MCF 10A (cell line): Measurements from ENCODE around the gene PTGIS. TPM values are rescaled to one million over a fixed set of nuclear protein-coding genes. Genes with fewer than 3 reads are reported as not detected.
A peak's percentile ranks its signal among the peaks of the same experiment; 100 is the strongest.

ENCODE experiments used
- BruUV-seq: library from RNA; stranded (reverse); fragments of 400-500 nt; replicated peaks from 2 replicates; lab custom pipeline; 2021; lab: Mats Ljungman, UMichigan
- CTCF ChIA-PET: fragments of 300-600 bp; sonication (Branson Sonifier 250); formaldehyde crosslinking; extraction: SDS; loops from one replicate; lab custom pipeline; 2021; ENCODE audit warnings: antibody characterized with exemption, inconsistent platforms; lab: Yijun Ruan, JAX
- POLR2A ChIA-PET: fragments of 300-600, 350-650 bp; sonication (Branson Sonifier 250); formaldehyde crosslinking; extraction: SDS; loops from one replicate; lab custom pipeline; 2020; ENCODE audit warnings: antibody characterized with exemption, inconsistent platforms; lab: Yijun Ruan, JAX
- DNase-seq: peaks from one replicate; pipeline ENCODE4 v3.0.0-alpha.2; 2018; ENCODE audit not compliant: unreplicated experiment
- H3K27ac Mint-ChIP-seq: one replicate; pipeline ENCODE4 v1.8.0; 2022; ENCODE audit warnings: mild to moderate bottlenecking, low read depth, mixed read lengths; ENCODE audit not compliant: unreplicated experiment
- H3K27me3 Mint-ChIP-seq: one replicate; pipeline ENCODE4 v1.8.0; 2022; ENCODE audit warnings: mixed read lengths; ENCODE audit not compliant: insufficient read depth, unreplicated experiment
- H3K36me3 Mint-ChIP-seq: one replicate; pipeline ENCODE4 v1.8.0; 2022; ENCODE audit warnings: mild to moderate bottlenecking, moderate library complexity, mixed read lengths; ENCODE audit not compliant: insufficient read depth, unreplicated experiment
- H3K4me1 Mint-ChIP-seq: one replicate; pipeline ENCODE4 v1.8.0; 2022; ENCODE audit warnings: mixed read lengths; ENCODE audit not compliant: insufficient read depth, unreplicated experiment
- H3K4me3 Mint-ChIP-seq: one replicate; pipeline ENCODE4 v1.8.0; 2022; ENCODE audit warnings: mild to moderate bottlenecking, moderate library complexity, mixed read lengths; ENCODE audit not compliant: unreplicated experiment
- H3K9me3 Mint-ChIP-seq: one replicate; pipeline ENCODE4 v1.8.0; 2022; ENCODE audit warnings: mixed read lengths; ENCODE audit not compliant: unreplicated experiment
- intact Hi-C: fragments of 100-400 bp; cut with micrococcal nuclease; formaldehyde crosslinking; loops from 2 replicates; pipeline ENCODE4 v1.14.1; 2022
- total RNA-seq: library from RNA; stranded (reverse); gene quantifications from 2 replicates; pipeline ENCODE4 v1.2.3, GENCODE V29; 2022
- TF ChIP-seq, protein P1 (sequence below): fragments of 200-600 bp; IDR thresholded peaks from one replicate; pipeline ENCODE4 v1.8.0; 2022; ENCODE audit warnings: antibody characterized with exemption, mild to moderate bottlenecking; ENCODE audit not compliant: unreplicated experiment

The PTGIS gene
- total RNA-seq, 1 experiment from 2014 or later: not detected

DNA sequence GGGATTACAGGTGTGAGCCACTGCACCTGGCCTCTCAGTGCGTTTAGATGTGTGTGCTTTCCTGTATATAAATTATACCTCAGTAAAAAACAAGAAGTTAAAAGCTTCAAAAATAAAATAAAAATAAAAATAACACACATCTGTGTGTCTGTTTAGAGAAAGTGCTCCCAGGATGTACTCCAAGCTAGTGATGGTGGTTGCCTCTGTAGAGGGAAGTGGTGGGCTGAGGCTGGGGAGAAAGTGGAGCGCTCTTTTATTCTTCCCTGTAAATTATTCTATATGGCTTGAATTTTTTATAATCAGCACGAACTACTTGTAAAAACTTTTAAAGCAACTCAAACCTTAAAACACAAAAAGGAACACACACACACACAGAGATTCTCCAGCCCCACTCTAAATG lies 29.0 kb downstream of the PTGIS start:
- POLR2A ChIA-PET: interaction anchor here (0.7 kb wide), 1 partner anchor 32 kb away, joined by 3 read pairs; no protein-coding TSS in a partner anchor
- intact Hi-C loops: no loop called here
- no peak overlapping the region for H3K27ac Mint-ChIP-seq
- no peak for DNase-seq
- CTCF ChIA-PET: interaction anchor here (0.6 to 23.9 kb wide), 13 partner anchors 18 to 361 kb away, joined by 3 to 411 read pairs (median 4); no protein-coding TSS in a partner anchor
- no peaks in the 10 kb centered on the region for H3K9me3 Mint-ChIP-seq
- TF ChIP-seq, protein P1, sequence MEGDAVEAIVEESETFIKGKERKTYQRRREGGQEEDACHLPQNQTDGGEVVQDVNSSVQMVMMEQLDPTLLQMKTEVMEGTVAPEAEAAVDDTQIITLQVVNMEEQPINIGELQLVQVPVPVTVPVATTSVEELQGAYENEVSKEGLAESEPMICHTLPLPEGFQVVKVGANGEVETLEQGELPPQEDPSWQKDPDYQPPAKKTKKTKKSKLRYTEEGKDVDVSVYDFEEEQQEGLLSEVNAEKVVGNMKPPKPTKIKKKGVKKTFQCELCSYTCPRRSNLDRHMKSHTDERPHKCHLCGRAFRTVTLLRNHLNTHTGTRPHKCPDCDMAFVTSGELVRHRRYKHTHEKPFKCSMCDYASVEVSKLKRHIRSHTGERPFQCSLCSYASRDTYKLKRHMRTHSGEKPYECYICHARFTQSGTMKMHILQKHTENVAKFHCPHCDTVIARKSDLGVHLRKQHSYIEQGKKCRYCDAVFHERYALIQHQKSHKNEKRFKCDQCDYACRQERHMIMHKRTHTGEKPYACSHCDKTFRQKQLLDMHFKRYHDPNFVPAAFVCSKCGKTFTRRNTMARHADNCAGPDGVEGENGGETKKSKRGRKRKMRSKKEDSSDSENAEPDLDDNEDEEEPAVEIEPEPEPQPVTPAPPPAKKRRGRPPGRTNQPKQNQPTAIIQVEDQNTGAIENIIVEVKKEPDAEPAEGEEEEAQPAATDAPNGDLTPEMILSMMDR: no peak
- no peaks in the 10 kb centered on the region for H3K27me3 Mint-ChIP-seq
- H3K4me1 Mint-ChIP-seq: no peaks in the 10 kb centered on the region
- H3K36me3 Mint-ChIP-seq: no peaks in the 10 kb centered on the region
- H3K4me3 Mint-ChIP-seq: no peak overlapping the region
- BruUV-seq: no TSS peak

DNA sequence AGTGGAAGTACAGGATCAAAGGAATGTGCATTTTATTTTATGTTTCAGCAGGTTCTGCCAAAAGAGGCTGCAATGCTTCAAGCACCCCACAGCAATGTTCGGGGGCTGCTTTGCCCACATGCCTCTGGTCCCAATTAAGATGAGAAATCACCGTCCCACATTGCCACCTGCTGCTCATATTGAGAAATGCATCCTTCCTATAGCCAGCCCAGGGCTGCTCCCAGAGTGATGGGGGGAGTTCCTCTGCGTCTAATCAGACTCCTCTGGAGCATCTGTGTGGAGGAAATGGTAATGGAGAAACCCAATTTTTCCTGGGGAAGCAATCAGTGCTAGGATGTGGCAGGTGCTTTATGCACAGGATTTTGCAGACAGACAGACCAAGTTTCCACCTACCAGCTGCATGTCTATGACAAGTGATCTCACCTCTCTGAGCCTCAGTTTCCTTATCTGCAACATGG lies 33.7 kb downstream of the PTGIS start:
- peak; percentile 74 for DNase-seq
- Mint-ChIP-seq H3K27ac (no peak overlapping the region), H3K27me3 (no peaks in the 10 kb centered on the region), H3K9me3 (no peaks in the 10 kb centered on the region), H3K4me1 (peaks cover 4% of the 10 kb centered on the region), H3K36me3 (no peaks in the 10 kb centered on the region), H3K4me3 (no peak overlapping the region)
- TF ChIP-seq, protein P1: peak; percentile 87
- ChIA-PET POLR2A (interaction anchor here (0.6 to 1.9 kb wide), 4 partner anchors 67 to 220 kb away, joined by 3 to 6 read pairs (median 3); no protein-coding TSS in a partner anchor), CTCF (interaction anchor here (0.6 to 3.0 kb wide), 40 partner anchors 9 to 401 kb away, joined by 3 to 55 read pairs (median 4); no protein-coding TSS in a partner anchor)
- BruUV-seq: no TSS peak
- intact Hi-C loops: loop anchor here (1.0 kb wide), 3 partner anchors 50 to 288 kb away; no protein-coding TSS in a partner anchor

DNA sequence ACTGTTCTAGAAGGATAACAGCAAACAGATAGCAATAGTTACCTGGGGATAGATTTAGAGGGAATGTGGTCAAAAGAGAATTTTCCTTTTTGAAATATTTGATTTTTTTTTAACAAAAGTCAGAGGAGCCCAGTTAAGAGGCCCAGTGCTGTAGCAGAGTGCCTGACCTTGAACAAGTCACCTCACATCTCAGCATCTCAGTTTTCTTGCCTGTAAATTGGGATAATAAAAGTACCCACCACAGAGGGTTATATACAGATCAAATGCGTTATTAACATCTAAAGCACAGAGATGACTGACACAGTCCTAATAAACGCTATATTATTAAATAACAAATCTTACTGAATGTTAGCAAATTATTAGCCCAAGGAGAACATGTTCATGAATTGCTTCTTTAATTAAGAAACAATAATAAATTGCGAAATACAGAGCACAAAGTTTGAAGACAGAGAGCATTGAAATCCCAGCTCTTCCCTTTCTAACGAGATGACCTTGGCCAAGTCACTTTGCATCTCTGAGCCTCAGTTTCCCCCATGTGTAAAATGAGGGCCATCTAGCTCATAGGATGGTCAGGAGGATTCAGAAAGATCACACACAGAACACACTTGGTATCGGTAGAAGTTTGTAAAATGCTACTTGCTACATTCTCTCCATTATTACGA lies 35.5 kb downstream of the PTGIS start:
- H3K9me3 Mint-ChIP-seq: no peaks in the 10 kb centered on the region
- no peak overlapping the region for H3K4me3 Mint-ChIP-seq
- POLR2A ChIA-PET: no interaction called here
- no peak for DNase-seq
- TF ChIP-seq, protein P1: no peak
- H3K27me3 Mint-ChIP-seq: no peaks in the 10 kb centered on the region
- no TSS peak for BruUV-seq
- CTCF ChIA-PET: interaction anchor here (0.6 to 3.0 kb wide), 12 partner anchors 12 to 209 kb away, joined by 3 to 55 read pairs (median 6); no protein-coding TSS in a partner anchor
- intact Hi-C loops: no loop called here
- H3K4me1 Mint-ChIP-seq: peaks cover 8% of the 10 kb centered on the region
- no peak overlapping the region for H3K27ac Mint-ChIP-seq
- no peaks in the 10 kb centered on the region for H3K36me3 Mint-ChIP-seq

DNA sequence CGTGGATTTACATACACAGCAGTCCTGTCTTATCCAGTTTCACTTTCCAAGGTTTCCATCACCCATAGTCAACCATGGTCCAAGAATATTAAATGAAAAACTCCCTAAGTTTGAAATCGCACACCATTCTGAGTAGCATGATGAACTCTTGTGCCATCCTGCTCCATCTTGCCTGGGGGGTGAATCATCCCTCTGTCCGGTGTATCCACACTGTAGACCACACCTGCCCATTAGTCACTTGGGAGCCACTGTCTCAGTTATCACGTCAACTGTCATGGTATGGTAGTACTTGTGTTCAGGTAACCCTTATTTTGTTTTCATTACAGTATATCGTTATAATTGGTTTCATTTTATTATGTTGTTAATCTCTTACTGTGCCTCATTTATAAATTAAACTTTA lies 38.5 kb downstream of the PTGIS start:
- CTCF ChIA-PET: interaction anchor here (0.6 to 2.8 kb wide), 7 partner anchors 10 to 195 kb away, joined by 3 to 16 read pairs (median 3); no protein-coding TSS in a partner anchor
- H3K9me3 Mint-ChIP-seq: no peaks in the 10 kb centered on the region

More for the DNA sequence above, 38.5 kb downstream of the PTGIS start:
- H3K36me3 Mint-ChIP-seq: no peaks in the 10 kb centered on the region
- peaks cover 18% of the 10 kb centered on the region for H3K4me1 Mint-ChIP-seq
- intact Hi-C loops: no loop called here
- no peak overlapping the region for H3K27ac Mint-ChIP-seq
- DNase-seq: peak; percentile 64
- TF ChIP-seq, protein P1: no peak
- POLR2A ChIA-PET: no interaction called here
- no peaks in the 10 kb centered on the region for H3K27me3 Mint-ChIP-seq
- no peak overlapping the region for H3K4me3 Mint-ChIP-seq
- no TSS peak for BruUV-seq
